ENCODE measurements around the gene HRH4.

DNA sequence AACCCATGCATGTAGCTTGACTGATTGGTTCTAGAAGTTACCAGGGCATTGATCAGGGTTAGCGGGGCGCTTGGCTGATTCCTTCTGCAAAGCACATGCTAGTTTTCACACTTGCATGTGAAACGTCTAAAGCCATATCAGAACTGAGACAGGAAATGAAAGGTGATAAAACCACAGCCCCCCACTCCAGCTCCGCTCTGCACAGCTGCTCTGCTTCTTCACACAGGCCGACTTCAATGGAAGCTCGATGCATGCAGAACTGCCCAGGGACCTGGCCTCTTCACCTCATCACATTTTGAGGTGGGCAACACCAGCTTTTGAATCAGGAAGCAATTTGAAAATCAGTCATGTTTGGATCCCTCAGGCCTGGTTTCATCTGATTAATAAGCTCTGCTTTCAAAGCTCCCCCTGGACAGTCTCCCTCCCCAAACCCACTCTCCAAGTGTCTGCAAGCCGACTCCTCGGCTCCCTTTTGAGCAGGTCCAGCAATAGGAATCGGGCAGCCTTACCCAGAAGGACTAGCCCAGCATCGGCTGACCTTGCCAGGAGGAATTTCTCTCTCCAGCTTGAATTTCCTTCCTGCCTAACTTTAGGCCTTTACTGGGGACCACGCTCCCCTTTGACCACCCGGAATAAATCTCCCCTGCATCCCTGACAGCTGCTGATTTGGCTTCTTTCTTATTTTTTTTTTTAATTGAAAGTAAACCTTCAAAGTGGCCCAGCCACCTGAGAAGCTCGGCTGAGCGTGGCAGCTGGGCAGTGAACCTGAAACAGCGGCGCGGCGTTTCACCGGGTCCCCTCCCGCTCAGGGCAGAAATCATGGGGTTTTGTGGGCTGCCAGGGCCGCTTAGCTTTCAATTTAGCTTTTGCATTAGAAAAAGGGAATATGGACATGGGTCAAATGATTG lies 31.7 kb downstream of the HRH4 start:
- TF ChIP-seq, protein P1, sequence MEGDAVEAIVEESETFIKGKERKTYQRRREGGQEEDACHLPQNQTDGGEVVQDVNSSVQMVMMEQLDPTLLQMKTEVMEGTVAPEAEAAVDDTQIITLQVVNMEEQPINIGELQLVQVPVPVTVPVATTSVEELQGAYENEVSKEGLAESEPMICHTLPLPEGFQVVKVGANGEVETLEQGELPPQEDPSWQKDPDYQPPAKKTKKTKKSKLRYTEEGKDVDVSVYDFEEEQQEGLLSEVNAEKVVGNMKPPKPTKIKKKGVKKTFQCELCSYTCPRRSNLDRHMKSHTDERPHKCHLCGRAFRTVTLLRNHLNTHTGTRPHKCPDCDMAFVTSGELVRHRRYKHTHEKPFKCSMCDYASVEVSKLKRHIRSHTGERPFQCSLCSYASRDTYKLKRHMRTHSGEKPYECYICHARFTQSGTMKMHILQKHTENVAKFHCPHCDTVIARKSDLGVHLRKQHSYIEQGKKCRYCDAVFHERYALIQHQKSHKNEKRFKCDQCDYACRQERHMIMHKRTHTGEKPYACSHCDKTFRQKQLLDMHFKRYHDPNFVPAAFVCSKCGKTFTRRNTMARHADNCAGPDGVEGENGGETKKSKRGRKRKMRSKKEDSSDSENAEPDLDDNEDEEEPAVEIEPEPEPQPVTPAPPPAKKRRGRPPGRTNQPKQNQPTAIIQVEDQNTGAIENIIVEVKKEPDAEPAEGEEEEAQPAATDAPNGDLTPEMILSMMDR (IDR thresholded peaks at IDR 0.05; ENCODE audit: insufficient read depth, low read length): no peak
- no peak for TF ChIP-seq POLR2AphosphoS5 (IDR thresholded peaks at IDR 0.05; ENCODE audit: low read depth)
- TF ChIP-seq SPI1 (IDR thresholded peaks at IDR 0.05; ENCODE audit: borderline replicate concordance, low read depth): no peak
- TF ChIP-seq GABPA (IDR thresholded peaks at IDR 0.05; ENCODE audit: low read depth): no peak
- TF ChIP-seq, protein P2, sequence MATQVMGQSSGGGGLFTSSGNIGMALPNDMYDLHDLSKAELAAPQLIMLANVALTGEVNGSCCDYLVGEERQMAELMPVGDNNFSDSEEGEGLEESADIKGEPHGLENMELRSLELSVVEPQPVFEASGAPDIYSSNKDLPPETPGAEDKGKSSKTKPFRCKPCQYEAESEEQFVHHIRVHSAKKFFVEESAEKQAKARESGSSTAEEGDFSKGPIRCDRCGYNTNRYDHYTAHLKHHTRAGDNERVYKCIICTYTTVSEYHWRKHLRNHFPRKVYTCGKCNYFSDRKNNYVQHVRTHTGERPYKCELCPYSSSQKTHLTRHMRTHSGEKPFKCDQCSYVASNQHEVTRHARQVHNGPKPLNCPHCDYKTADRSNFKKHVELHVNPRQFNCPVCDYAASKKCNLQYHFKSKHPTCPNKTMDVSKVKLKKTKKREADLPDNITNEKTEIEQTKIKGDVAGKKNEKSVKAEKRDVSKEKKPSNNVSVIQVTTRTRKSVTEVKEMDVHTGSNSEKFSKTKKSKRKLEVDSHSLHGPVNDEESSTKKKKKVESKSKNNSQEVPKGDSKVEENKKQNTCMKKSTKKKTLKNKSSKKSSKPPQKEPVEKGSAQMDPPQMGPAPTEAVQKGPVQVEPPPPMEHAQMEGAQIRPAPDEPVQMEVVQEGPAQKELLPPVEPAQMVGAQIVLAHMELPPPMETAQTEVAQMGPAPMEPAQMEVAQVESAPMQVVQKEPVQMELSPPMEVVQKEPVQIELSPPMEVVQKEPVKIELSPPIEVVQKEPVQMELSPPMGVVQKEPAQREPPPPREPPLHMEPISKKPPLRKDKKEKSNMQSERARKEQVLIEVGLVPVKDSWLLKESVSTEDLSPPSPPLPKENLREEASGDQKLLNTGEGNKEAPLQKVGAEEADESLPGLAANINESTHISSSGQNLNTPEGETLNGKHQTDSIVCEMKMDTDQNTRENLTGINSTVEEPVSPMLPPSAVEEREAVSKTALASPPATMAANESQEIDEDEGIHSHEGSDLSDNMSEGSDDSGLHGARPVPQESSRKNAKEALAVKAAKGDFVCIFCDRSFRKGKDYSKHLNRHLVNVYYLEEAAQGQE (IDR thresholded peaks at IDR 0.05; ENCODE audit: insufficient replicate concordance, low read depth): no peak

Data from HL-60 (cell line).